Mucosa of descending colon (tissue), 3 donors: Measurements from ENCODE around the gene LAMTOR1. TPM values are rescaled to one million over a fixed set of nuclear protein-coding genes. Genes with fewer than 3 reads are reported as not detected.

Experiments
- ATAC-seq: fragments of 200-7000 bp; cut with Tn5 transposase; one replicate; pipeline ENCODE4 v1.9.1; 2020; ENCODE audit warnings: mild to moderate bottlenecking, moderate library complexity
- DNase-seq, 3 donors: peaks; one replicate each; pipeline ENCODE4 v3.0.0-alpha.2; 2020
- H3K36me3 ChIP-seq: fragments of 200-600 bp; one replicate; pipeline ENCODE4 v1.8.0; 2021; ENCODE audit warnings: low read depth, mild to moderate bottlenecking
- H3K4me1 ChIP-seq: fragments of 200-600 bp; one replicate; pipeline ENCODE4 v1.8.0; 2021; ENCODE audit warnings: low read depth, mild to moderate bottlenecking
- H3K4me3 ChIP-seq: fragments of 200-600 bp; one replicate; pipeline ENCODE4 v1.8.0; 2021; ENCODE audit warnings: mild to moderate bottlenecking
- H3K9me3 ChIP-seq: fragments of 200-600 bp; one replicate; pipeline ENCODE4 v1.8.0; 2021; ENCODE audit warnings: mild to moderate bottlenecking
- intact Hi-C, 2 donors: fragments of 100-400 bp; cut with DNase I in 1 of 2; cut with micrococcal nuclease in 1 of 2; formaldehyde crosslinking; loops; one replicate each; pipeline versions ENCODE4 v1.11.0 to v1.11.1; 2022; cut with DNase I, micrococcal nuclease
- total RNA-seq, 3 donors: library from RNA; stranded (reverse); fragmentation: NEBNext Ultra II Directional in 2 of 3; extraction: Animal tissue kit (Norgen Biotek cat#: 25700) in 2 of 3; gene quantifications; one replicate each; pipeline versions ENCODE4 v1.2.1 to v1.2.4, GENCODE V29; 2021 to 2023
- TF ChIP-seq, protein P1 (sequence below): fragments of 200-600 bp; IDR thresholded peaks from one replicate; pipeline ENCODE4 v1.8.0; 2022; ENCODE audit warnings: antibody characterized with exemption, mild to moderate bottlenecking
- donor health status: DM: no; HTN: no; CAD: no; lungs with moderate emphysema.
- donor health status: DM: no; HTN: no; CAD: no.
- donor health status: DM: no; HTN: yes; CAD: no.

LAMTOR1 gene
- total RNA-seq, 3 donors from 2014 or later: 82.0 to 114 (median 107) TPM

DNA sequence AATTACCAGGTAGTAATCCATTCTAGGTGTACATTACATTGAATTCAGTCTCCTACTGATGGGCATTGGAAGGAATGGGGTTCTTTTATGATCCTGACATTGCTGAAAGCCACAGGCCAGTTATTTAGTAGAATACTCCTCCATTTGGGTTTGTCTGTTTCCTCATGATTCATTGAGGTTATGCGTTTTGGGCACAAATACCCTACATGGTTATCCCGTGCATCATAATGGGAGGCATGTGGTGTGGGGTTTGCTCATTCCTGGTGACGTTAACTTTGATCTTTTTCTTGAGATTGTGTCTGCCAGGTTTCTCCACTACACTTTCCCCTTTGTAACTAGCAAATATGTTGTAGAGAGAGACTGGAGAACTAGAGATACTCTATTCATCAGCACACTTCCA, 38.0 kb upstream of the LAMTOR1 start:
- H3K4me1 ChIP-seq: peaks cover 5% of the 10 kb centered on the region
- DNase-seq (no peak), ATAC-seq (no peak)
- no peak overlapping the region for H3K4me3 ChIP-seq
- no peaks in the 10 kb centered on the region for H3K9me3 ChIP-seq
- intact Hi-C loops: no loop called here
- H3K36me3 ChIP-seq: no peaks in the 10 kb centered on the region
- TF ChIP-seq, protein P1, sequence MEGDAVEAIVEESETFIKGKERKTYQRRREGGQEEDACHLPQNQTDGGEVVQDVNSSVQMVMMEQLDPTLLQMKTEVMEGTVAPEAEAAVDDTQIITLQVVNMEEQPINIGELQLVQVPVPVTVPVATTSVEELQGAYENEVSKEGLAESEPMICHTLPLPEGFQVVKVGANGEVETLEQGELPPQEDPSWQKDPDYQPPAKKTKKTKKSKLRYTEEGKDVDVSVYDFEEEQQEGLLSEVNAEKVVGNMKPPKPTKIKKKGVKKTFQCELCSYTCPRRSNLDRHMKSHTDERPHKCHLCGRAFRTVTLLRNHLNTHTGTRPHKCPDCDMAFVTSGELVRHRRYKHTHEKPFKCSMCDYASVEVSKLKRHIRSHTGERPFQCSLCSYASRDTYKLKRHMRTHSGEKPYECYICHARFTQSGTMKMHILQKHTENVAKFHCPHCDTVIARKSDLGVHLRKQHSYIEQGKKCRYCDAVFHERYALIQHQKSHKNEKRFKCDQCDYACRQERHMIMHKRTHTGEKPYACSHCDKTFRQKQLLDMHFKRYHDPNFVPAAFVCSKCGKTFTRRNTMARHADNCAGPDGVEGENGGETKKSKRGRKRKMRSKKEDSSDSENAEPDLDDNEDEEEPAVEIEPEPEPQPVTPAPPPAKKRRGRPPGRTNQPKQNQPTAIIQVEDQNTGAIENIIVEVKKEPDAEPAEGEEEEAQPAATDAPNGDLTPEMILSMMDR: no peak

GRCh38 chr11:72140661-72141060, 37.6 kb upstream of the LAMTOR1 start:
- TF ChIP-seq, protein P1: no peak
- Histone ChIP-seq H3K9me3 (no peaks in the 10 kb centered on the region), H3K36me3 (no peaks in the 10 kb centered on the region), H3K4me3 (no peak overlapping the region), H3K4me1 (peaks cover 5% of the 10 kb centered on the region)
- DNase-seq: no peak
- no peak for ATAC-seq
- intact Hi-C loops: no loop called here

GRCh38 chr11:72139500-72139899, 36.4 kb upstream of the LAMTOR1 start:
- Histone ChIP-seq H3K4me1 (peaks cover 5% of the 10 kb centered on the region), H3K4me3 (no peak overlapping the region), H3K9me3 (no peaks in the 10 kb centered on the region), H3K36me3 (no peaks in the 10 kb centered on the region)
- ATAC-seq: no peak
- no peak for DNase-seq
- TF ChIP-seq, protein P1: no peak
- intact Hi-C loops: no loop called here

DNA sequence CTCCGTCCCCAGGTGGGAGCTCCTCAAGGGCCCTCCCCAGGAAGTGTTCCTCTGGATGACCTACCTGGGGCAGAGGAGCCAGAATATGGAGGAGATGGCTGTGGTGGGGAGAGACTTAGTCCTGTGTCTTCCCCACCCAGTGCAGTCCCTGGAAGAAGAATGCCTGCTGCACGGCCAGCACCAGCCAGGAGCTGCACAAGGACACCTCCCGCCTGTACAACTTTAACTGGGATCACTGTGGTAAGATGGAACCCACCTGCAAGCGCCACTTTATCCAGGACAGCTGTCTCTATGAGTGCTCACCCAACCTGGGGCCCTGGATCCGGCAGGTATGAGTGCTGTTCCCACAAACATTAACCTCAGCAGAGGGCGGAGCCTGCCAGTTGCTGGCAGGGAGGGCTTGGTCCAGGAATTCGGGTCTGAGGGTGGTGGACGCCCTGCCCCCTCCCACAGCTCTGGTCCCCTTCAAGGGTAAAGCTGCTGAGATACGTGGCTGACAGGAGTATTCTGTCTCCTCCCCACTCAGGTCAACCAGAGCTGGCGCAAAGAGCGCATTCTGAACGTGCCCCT, 35.8 kb upstream of the LAMTOR1 start:
- DNase-seq (no peak), ATAC-seq (no peak)
- TF ChIP-seq, protein P1: no peak
- intact Hi-C loops: no loop called here
- no peaks in the 10 kb centered on the region for H3K36me3 ChIP-seq
- no peaks in the 10 kb centered on the region for H3K4me1 ChIP-seq
- no peak overlapping the region for H3K4me3 ChIP-seq
- H3K9me3 ChIP-seq: no peaks in the 10 kb centered on the region

DNA sequence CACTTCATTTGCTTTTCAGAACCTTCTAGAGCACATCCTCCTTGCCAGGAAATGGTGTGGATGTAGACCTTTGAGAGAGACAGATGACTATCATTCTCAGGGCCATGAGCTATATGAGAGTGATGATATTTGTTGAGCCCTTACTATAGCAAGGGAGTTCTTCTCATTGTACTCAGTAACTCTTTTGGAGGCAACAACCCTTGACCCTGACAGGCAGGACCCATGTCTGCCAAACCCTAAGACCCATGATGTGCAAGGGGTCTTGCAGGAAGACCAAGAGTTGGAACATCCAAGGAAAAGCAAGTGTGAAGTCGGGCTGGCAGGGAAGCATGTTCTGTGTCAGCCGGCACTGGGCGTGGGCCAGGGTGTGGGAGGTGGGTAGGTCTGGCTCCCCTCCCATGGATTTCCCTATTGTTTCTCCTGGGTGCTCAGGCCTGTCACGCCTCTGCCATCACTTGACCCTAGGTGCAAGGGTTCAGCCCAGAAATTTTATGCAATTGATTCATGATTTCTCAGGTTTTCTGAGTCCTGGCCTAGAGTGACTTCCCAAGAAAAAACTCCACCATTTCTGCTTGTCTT, 33.7 kb upstream of the LAMTOR1 start:
- Histone ChIP-seq H3K36me3 (no peaks in the 10 kb centered on the region), H3K4me1 (no peaks in the 10 kb centered on the region), H3K4me3 (no peak overlapping the region), H3K9me3 (no peaks in the 10 kb centered on the region)
- peak in 2 of 3 donors; percentile 18 to 48 for DNase-seq
- peak; percentile 72 for ATAC-seq
- TF ChIP-seq, protein P1: no peak
- intact Hi-C loops: no loop called here
